Subcutaneous abdominal adipose tissue (tissue), 5 donors: Measurements from ENCODE around the gene CXCL14.

Source experiments
- H3K27ac ChIP-seq: one replicate; pipeline ENCODE4 v1.7.0; 2013; ENCODE audit warnings: low read depth, mild to moderate bottlenecking, inconsistent platforms, low read length, moderate library complexity
- H3K27me3 ChIP-seq, 5 donors: one replicate each; pipeline ENCODE4 v1.7.0; 2013; ENCODE audit warnings: low read length in 5 of 5, inconsistent platforms in 1 of 5; ENCODE audit not compliant: control insufficient read depth in 5 of 5, insufficient read depth in 4 of 5
- H3K36me3 ChIP-seq, 5 donors: one replicate each; pipeline ENCODE4 v1.7.0; 2013; ENCODE audit warnings: low read length in 5 of 5; ENCODE audit not compliant: control insufficient read depth in 5 of 5, insufficient read depth in 5 of 5
- H3K4me1 ChIP-seq, 5 donors: one replicate each; pipeline ENCODE4 v1.7.0; 2013; ENCODE audit warnings: low read length in 5 of 5, mild to moderate bottlenecking in 3 of 5, moderate library complexity in 1 of 5; ENCODE audit not compliant: control insufficient read depth in 5 of 5, insufficient read depth in 5 of 5
- H3K4me3 ChIP-seq, 5 donors: one replicate each; pipeline ENCODE4 v1.7.0; 2013; ENCODE audit warnings: low read length in 5 of 5, low read depth in 1 of 5
- H3K9ac ChIP-seq, 5 donors: one replicate each; pipeline ENCODE4 v1.7.0; 2013; ENCODE audit warnings: low read length in 5 of 5, mild to moderate bottlenecking in 4 of 5, moderate library complexity in 3 of 5
- H3K9me3 ChIP-seq, 5 donors: one replicate each; pipeline ENCODE4 v1.7.0; 2013; ENCODE audit warnings: low read length in 5 of 5; ENCODE audit not compliant: control insufficient read depth in 5 of 5
- donor health status: healthy.
- donor health status: healthy.
- donor health status: healthy.
- donor health status: healthy.
- donor health status: healthy.

The CXCL14 gene

GRCh38 chr5:135571902-135572301 is 6.9 kb downstream of the CXCL14 start:
- Histone ChIP-seq H3K4me1 (peaks cover 0 to 6% (median 0%) of the 10 kb centered on the region in 5 donors), H3K9ac (no peak overlapping the region), H3K4me3 (no peak overlapping the region), H3K9me3 (no peaks in the 10 kb centered on the region), H3K36me3 (peaks cover 0 to 5% (median 0%) of the 10 kb centered on the region in 5 donors), H3K27ac (no peak overlapping the region), H3K27me3 (peaks cover 3 to 20% (median 12%) of the 10 kb centered on the region in 5 donors)

DNA sequence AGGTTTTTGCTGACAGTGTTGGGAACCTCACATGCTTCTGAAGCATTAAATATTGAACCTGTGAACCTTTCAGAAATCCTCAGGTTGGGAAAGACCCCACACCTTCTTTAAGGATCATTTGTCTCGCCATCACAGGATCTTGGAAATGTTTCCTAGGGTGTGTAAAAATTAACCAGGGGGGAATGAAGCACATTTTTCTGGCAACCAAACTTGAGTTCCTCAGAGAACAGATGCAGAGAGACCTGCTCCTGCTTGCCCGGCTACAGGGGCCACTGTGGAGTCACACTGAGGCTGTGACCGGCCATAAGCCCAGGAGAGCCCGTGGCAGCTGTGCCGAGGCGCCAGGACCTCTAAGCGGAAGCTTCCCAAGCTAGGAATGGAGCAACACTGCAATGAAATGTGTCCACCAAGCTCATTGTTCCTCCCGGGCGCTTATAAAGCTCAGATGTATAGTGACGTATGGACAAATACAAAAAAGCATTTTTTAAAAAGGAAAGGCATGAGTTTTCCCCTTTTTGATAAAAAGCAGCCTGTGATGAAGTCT is 7.7 kb downstream of the CXCL14 start:
- Histone ChIP-seq H3K9ac (no peak overlapping the region), H3K27ac (no peak overlapping the region), H3K4me3 (no peak overlapping the region), H3K4me1 (peaks cover 0 to 6% (median 0%) of the 10 kb centered on the region in 5 donors), H3K9me3 (no peaks in the 10 kb centered on the region), H3K36me3 (peaks cover 0 to 5% (median 0%) of the 10 kb centered on the region in 5 donors), H3K27me3 (peaks cover 0 to 17% (median 11%) of the 10 kb centered on the region in 5 donors)

- Histone ChIP-seq H3K36me3 (peaks cover 0 to 5% (median 0%) of the 10 kb centered on the region in 5 donors), H3K9me3 (no peaks in the 10 kb centered on the region), H3K4me3 (no peak overlapping the region), H3K4me1 (peaks cover 0 to 6% (median 0%) of the 10 kb centered on the region in 5 donors), H3K27me3 (peaks cover 2 to 19% (median 8%) of the 10 kb centered on the region in 5 donors), H3K9ac (no peak overlapping the region), H3K27ac (no peak overlapping the region)
These were observed 8.4 kb downstream of the CXCL14 start for GRCh38 chr5:135570453-135570764.

- H3K27me3 ChIP-seq = peaks cover 3 to 16% (median 8%) of the 10 kb centered on the region in 5 donors
- H3K9ac ChIP-seq = no peak overlapping the region
- H3K36me3 ChIP-seq = peaks cover 0 to 5% (median 0%) of the 10 kb centered on the region in 5 donors
- H3K9me3 ChIP-seq = no peaks in the 10 kb centered on the region
- H3K27ac ChIP-seq = no peak overlapping the region
- H3K4me3 ChIP-seq = no peak overlapping the region
- peaks cover 0 to 6% (median 0%) of the 10 kb centered on the region in 5 donors for H3K4me1 ChIP-seq
These were observed 8.9 kb downstream of the CXCL14 start for GRCh38 chr5:135569755-135570452.

DNA sequence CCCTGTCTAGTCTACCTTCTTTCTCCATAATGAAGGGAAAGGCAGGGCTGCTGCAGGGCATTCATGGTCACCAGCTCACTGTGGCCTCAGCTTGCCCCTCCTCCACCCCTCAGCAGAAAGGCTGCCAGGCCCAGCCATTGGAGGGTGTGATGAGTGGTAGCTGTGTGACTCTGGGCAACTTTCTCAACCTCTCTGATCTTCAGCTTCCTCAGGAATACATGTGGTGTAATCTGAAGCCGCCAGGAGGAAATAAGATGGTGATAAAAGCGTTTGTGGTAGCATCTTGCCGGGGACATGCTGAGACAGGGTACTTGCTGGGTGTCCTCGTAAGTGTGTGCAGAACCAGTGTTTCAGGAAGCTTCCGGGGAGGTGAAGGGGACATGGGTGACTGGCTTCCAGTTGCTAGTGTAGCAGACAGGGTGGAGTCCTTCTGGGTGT is 9.8 kb downstream of the CXCL14 start:
- no peaks in the 10 kb centered on the region for H3K9me3 ChIP-seq
- H3K36me3 ChIP-seq = peaks cover 0 to 5% (median 0%) of the 10 kb centered on the region in 5 donors
- no peaks in the 10 kb centered on the region for H3K4me1 ChIP-seq
- H3K27ac ChIP-seq = no peak overlapping the region
- no peak overlapping the region for H3K9ac ChIP-seq
- no peak overlapping the region for H3K4me3 ChIP-seq
- H3K27me3 ChIP-seq = peaks cover 3 to 16% (median 12%) of the 10 kb centered on the region in 5 donors

- Histone ChIP-seq H3K4me3 (no peak overlapping the region), H3K27me3 (peaks cover 3 to 16% (median 10%) of the 10 kb centered on the region in 5 donors), H3K9me3 (no peaks in the 10 kb centered on the region), H3K4me1 (no peaks in the 10 kb centered on the region), H3K27ac (no peak overlapping the region), H3K36me3 (no peaks in the 10 kb centered on the region), H3K9ac (no peak overlapping the region)
These were observed 10.5 kb downstream of the CXCL14 start for GRCh38 chr5:135568246-135568645.

GRCh38 chr5:135567661-135568060 is 11.1 kb downstream of the CXCL14 start:
- no peak overlapping the region for H3K4me3 ChIP-seq
- H3K27me3 ChIP-seq = peaks cover 3 to 16% (median 10%) of the 10 kb centered on the region in 5 donors
- H3K27ac ChIP-seq = no peak overlapping the region
- no peaks in the 10 kb centered on the region for H3K9me3 ChIP-seq
- H3K9ac ChIP-seq = no peak overlapping the region
- no peaks in the 10 kb centered on the region for H3K36me3 ChIP-seq
- no peaks in the 10 kb centered on the region for H3K4me1 ChIP-seq

GRCh38 chr5:135566422-135567400 is 12.1 kb downstream of the CXCL14 start:
- H3K36me3 ChIP-seq = no peaks in the 10 kb centered on the region
- H3K4me3 ChIP-seq = no peak overlapping the region
- H3K4me1 ChIP-seq = no peaks in the 10 kb centered on the region
- H3K9ac ChIP-seq = no peak overlapping the region
- H3K9me3 ChIP-seq = no peaks in the 10 kb centered on the region
- peaks cover 3 to 14% (median 8%) of the 10 kb centered on the region in 5 donors for H3K27me3 ChIP-seq
- no peak overlapping the region for H3K27ac ChIP-seq

GRCh38 chr5:135565725-135566421 is 12.9 kb downstream of the CXCL14 start:
- Histone ChIP-seq H3K27ac (no peak overlapping the region), H3K36me3 (no peaks in the 10 kb centered on the region), H3K27me3 (peaks cover 3 to 14% (median 8%) of the 10 kb centered on the region in 5 donors), H3K9me3 (no peaks in the 10 kb centered on the region), H3K9ac (no peak overlapping the region), H3K4me1 (peaks cover 0 to 3% (median 2%) of the 10 kb centered on the region in 5 donors), H3K4me3 (no peak overlapping the region)
